Non-pigmented ciliary epithelial cell (primary cell): ENCODE results near the gene RNF5.
"Not testable (repeated sequence)": the region's sequence is repeated elsewhere in the genome, so short reads cannot be mapped to it uniquely, and the experiment has no call there.

Source experiments
- DNase-seq: peaks from one replicate; pipeline ENCODE4 v3.0.0-alpha.2; 2010; ENCODE audit warnings: low read depth

The RNF5 gene

GRCh38 chr6:32210191-32210601 is 32.0 kb downstream of the RNF5 start:
- no peak for DNase-seq

DNA sequence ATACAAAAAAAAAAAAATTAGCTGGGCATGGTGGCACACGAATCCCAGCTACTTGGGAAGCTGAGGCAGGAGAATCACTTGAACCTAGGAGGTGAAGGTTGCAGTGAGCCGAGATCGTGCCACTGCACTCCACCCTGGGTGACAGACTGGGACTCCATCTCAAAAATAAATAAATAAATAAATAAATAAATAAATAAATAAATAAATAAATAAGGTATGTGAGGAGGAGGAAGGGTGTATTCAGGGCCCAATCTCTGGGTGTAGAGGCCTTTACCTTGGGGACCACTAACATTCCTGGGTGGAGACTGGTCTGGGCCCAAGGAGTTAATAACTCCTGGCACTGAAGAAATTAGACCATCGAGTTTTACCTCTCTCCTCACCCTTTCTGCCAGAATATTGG is 33.2 kb downstream of the RNF5 start:
- not testable (repeated sequence) for DNase-seq

DNA sequence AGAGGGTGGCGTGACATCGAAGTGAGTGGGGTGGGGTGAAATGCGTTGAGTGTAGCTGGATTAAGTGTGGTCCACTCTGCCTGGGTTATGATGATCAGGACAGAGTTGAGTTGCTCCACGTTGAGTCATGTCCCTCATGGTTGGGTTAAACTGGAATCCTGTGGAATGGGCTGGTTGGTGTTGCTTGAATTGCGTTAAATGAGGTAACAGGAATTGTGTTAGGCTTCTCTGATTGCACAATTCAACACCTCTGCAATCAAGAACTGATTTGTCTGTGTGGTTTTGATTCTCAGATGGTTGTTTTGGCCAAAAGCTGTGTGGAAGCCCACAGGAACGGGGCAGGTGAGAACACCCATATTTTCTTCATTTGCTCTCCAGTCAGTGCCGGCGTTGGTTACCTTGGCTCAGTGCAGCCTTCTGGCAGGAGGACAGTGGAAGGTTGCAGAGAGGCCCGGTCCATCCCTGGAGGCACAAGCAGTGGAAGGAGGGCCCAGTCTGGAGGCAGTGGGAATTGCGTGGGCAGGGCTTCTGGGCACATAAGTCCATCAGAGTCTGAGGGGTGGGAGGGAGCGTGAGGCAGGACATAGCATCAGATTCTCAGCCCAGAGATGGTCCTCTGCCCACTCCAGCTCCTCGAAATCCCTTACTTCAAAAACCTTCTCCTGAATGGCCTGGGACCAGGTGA is 34.0 kb downstream of the RNF5 start:
- no peak for DNase-seq

GRCh38 chr6:32213649-32214048 is 35.4 kb downstream of the RNF5 start:
- DNase-seq = no peak

GRCh38 chr6:32214126-32214525 is 35.9 kb downstream of the RNF5 start:
- no peak for DNase-seq

GRCh38 chr6:32215617-32216016 is 37.4 kb downstream of the RNF5 start:
- DNase-seq = no peak

GRCh38 chr6:32216285-32216684 is 38.1 kb downstream of the RNF5 start:
- DNase-seq = no peak

DNA sequence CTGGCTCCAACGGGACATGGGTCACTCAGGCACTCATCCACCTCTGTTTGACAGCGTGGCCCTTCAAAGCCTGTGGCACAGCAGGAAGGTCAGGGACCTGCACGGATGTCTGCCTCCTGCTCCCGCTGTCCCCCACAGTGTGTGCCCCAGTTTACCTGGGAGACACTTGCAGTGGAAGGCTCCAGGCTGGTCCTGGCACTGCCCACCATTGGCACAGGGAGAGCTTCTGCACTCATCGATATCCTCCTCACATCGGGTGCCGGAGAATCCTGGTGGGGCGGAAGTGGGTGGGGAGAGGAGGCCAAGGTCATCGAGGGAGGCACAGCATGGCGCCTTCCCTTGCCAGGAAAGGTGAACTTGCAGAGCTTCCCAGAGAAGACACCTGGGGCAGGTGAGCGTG is 38.8 kb downstream of the RNF5 start:
- DNase-seq = no peak

GRCh38 chr6:32218167-32218566 is 40.0 kb downstream of the RNF5 start:
- DNase-seq = no peak

DNA sequence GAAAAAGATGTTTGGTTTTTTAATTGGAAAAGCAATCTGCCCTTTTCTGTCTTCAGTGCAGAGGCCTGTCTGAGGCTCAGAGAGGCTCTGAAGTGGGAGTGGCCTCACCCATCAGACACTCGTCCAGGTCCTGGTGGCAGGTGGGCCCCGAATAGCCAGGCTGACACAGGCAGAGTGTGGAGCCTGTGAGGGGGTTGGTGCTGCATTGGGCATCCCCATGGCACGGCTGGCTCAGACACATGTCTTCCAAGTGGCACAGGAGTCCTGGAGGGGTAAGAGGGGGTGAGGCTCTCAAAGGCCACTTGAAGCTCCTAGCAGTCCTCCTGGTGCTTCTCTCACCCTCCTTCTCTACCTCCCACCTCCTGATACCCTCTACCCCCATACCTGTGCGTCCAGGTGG is 41.8 kb downstream of the RNF5 start:
- no peak for DNase-seq

DNA sequence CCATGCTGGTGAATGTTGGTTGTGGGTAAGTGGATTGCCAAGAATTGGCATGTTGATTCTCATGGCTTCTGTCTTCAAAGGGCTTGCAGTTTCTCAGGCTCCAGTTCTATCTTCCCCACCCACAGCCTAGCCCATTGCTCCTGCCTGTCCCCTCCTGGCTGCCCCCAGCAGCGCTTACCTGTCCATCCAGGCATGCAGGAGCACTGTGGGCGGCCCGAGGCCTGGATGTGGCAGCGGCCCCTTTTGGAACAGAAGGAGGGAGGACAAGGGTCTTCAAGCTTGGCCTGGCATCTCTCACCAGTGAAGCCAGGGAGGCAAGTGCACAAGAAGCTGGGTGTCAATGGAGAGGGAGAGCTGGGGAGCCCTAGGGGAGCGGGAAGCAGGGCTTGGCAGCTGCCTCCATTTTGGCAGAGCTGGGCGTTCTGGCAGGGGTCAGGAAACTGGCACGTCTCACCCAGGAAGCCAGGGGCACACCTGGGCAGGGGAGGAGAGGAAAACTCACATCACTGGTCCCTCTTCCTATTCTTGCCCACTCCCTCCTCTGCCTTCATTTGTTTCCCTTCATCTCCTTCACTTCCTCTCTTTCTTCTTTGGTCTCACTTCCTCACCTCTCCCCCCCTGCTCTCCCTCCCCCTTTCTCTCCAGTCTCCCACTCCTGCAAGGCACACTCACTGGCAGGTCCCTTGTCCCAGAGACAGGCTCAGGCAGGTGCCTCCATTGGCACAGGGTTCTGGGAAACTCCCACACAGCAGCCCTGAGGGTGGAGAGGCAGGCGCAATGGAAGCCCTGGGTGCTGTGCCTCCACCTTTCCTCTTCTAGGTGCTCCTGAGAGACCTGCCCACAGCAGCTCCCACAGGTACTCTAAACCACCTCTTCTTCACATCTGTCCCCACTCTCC is 44.4 kb downstream of the RNF5 start:
- DNase-seq = no peak

GRCh38 chr6:32223258-32224235 is 45.3 kb downstream of the RNF5 start, which contains the start of gene NOTCH4:
NOTCH4 (minus strand) TSS chr6:32224067; CDS start chr6:32223928, 139 bp downstream.
- DNase-seq = no peak

DNA sequence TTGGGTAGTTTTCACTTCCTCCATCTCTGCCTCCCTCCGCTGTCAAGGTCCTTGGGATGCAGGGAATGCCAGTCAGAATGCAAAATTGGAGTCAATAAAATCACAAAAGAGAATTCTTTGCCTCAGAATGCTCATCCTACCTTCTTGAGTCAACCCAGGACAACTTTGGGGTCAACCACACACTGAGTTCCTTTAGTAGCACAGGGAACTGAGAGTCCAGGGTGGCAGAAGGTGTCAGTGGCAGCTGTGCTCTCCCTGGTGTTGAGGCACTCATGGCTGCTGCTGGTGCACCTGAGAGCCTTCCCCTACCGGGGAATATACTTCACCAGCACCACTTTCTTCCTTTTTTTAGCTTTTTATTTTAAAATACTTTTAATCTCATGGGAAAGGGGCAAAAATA is 46.5 kb downstream of the RNF5 start:
- no peak for DNase-seq

DNA sequence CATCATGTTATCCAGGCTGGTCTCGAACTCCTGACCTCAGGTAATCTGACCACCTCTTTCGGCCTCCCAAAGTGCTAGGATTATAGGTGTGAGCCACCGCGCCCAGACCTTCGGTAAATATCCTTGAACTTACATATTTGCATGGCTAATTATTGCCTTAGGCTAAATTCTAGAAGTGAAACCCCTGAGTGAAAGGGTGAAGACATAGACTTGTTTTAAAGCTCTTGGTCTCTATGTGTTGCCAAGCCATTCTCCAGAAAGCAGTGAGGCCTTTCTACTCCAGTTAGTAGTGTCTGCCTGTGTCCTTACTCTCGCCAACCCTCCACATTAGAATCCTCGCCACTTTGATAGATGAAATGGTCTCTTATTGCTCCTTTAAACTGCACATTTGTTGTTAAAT is 48.2 kb downstream of the RNF5 start:
- DNase-seq = no peak
